Heart right ventricle (tissue), 16 donors: Measurements from ENCODE around the gene DST. TPM values are rescaled to one million over a fixed set of nuclear protein-coding genes. Genes with fewer than 3 reads are reported as not detected.

Experiments used
- ATAC-seq, 8 donors: fragments of 200-7000 bp; cut with Tn5 transposase; one replicate each; pipeline ENCODE4 v1.9.1; 2020; ENCODE audit warnings: mild to moderate bottlenecking in 8 of 8, moderate library complexity in 8 of 8, moderate number of reproducible peaks in 1 of 8
- DNase-seq, 2 donors: peaks; one replicate each; pipeline ENCODE4 v3.0.0-alpha.2; 2020
- H3K27ac ChIP-seq, 10 donors: fragments of 200-600 bp; sonication (generic) in 2 of 10; one replicate each; pipeline versions ENCODE4 v1.5.0 to v1.8.0; 2020 to 2022; ENCODE audit warnings: mild to moderate bottlenecking in 3 of 10
- H3K27me3 ChIP-seq, 7 donors: fragments of 200-600 bp; one replicate each; pipeline ENCODE4 v1.8.0; 2021 to 2022; ENCODE audit warnings: mild to moderate bottlenecking in 2 of 7
- H3K36me3 ChIP-seq, 9 donors: fragments of 200-600 bp; sonication (generic) in 1 of 9; one replicate each; pipeline versions ENCODE4 v1.5.0 to v1.8.0; 2020 to 2022; ENCODE audit warnings: mild to moderate bottlenecking in 2 of 9
- H3K4me1 ChIP-seq, 9 donors: fragments of 200-600 bp; sonication (generic) in 1 of 9; one replicate each; pipeline versions ENCODE4 v1.5.0 to v1.8.0; 2020 to 2022; ENCODE audit warnings: mild to moderate bottlenecking in 4 of 9
- H3K4me3 ChIP-seq, 10 donors: fragments of 200-600 bp; sonication (generic) in 2 of 10; one replicate each; pipeline versions ENCODE4 v1.5.0 to v1.8.0; 2020 to 2022; ENCODE audit warnings: mild to moderate bottlenecking in 7 of 10, moderate library complexity in 2 of 10
- H3K9me3 ChIP-seq, 11 donors: fragments of 200-600 bp in 10 of 11; sonication (generic) in 2 of 11; one replicate each; pipeline versions ENCODE4 v1.5.0 to v1.8.0; 2013 to 2022; ENCODE audit warnings: mild to moderate bottlenecking in 2 of 11, control low read depth in 1 of 11, moderate library complexity in 1 of 11
- CTCF ChIP-seq, 9 donors: fragments of 200-600 bp; sonication (generic) in 2 of 9; IDR thresholded peaks; one replicate each; pipeline versions ENCODE4 v1.5.0 to v1.8.0; 2021 to 2022; ENCODE audit warnings: antibody characterized with exemption in 9 of 9, mild to moderate bottlenecking in 5 of 9, moderate library complexity in 1 of 9
- WGBS, 2 donors: extraction: QIAGEN DNeasy Blood & Tissue Kit; methylation state at CpG; one replicate each; pipeline ENCODE4 v1.1.7; 2013; ENCODE audit warnings: inconsistent platforms in 1 of 2; 5-methylcytosine and 5-hydroxymethylcytosine counted together
- intact Hi-C, 10 donors: fragments of 100-400 bp; cut with DNase I; formaldehyde crosslinking; loops; one replicate each; pipeline versions ENCODE4 v1.11.1 to v1.14.2; 2022
- polyA plus RNA-seq, 2 donors: library from polyadenylated mRNA; stranded (reverse); fragments of 200-250 nt; gene quantifications; one replicate each; pipeline ENCODE4 v1.2.3, GENCODE V29; 2013
- total RNA-seq, 10 donors: library from RNA; stranded (reverse); fragmentation: NEBNext Ultra II Directional in 3 of 10; extraction: Animal tissue kit (Norgen Biotek cat#: 25700) in 3 of 10; gene quantifications; one replicate each; pipeline versions ENCODE4 v1.2.1 to v1.2.4, GENCODE V29; 2021 to 2023
- donor health status: Arrhythmogenic right ventricular cardiomyopathy.
- donor health status: ischemic (EF 13 %, LVEDD 7.1; RV severe dilation, severe dysfunction).
- donor health status: healthy with polysubstance abuse.
- donor health status: DM: no; HTN: yes; CAD: no.
- donor health status: DM: no; HTN: no; CAD: no.
- donor health status: ischemic (EF 25% LVEDD 6.9; RV normal size, moderate dysfunction).
- donor health status: ischemic (EF 25% LVEDD 5.7; RV mildly dilated, moderate dysfunction).
- donor health status: healthy.
- donor health status: DM: yes; HTN: yes; CAD: no.
- donor health status: Ischemic cardiomyopathy.
- donor health status: ischemic (EF 35%, LVEDD 5.7; RV mildly dilated, moderate dysfunction).
- donor health status: nonischemic (EF 11% LVEDD 7.7; RV severe dilation, severe dysfunction).
- donor health status: DM: yes; HTN: yes; CAD: no.
- donor health status: PGD.
- donor health status: ischemic (EF 29% LVEDD 5.4; RV normal size, mild dysfunction).
- donor health status: nonischemic (EF 23%, LVEDD 6.1; RV moderate dilation, normal function).

Gene DST
- total and polyA plus RNA-seq, 12 donors, result 103 to 619 (median 433) TPM

- no peak for TF ChIP-seq CTCF (IDR thresholded peaks at IDR 0.05)
- H3K9me3 ChIP-seq, result no peaks in the 10 kb centered on the region
- no peaks in the 10 kb centered on the region for H3K27me3 ChIP-seq
- H3K27ac ChIP-seq, result peak overlapping the region in 2 of 10 donors; percentile 21 to 32
- WGBS, 2 donors, result 63 to 66% methylated on average over 2 of the region's 2 CpGs
- no peak for DNase-seq
- no peak overlapping the region for H3K4me3 ChIP-seq
- intact Hi-C loops, result no loop called here
- peak in 1 of 8 donors; percentile 33 for ATAC-seq
- H3K36me3 ChIP-seq, result peaks cover 0 to 6% (median 0%) of the 10 kb centered on the region in 9 donors
- H3K4me1 ChIP-seq, result peaks cover 12 to 86% (median 71%) of the 10 kb centered on the region in 9 donors
Measured at GRCh38 chr6:56659721-56660380, 17.2 kb upstream of the DST start.

- DNase-seq (no peak), ATAC-seq (no peak)
- Histone ChIP-seq H3K27ac (no peak overlapping the region), H3K4me3 (no peak overlapping the region), H3K4me1 (peaks cover 12 to 86% (median 60%) of the 10 kb centered on the region in 9 donors), H3K27me3 (no peaks in the 10 kb centered on the region), H3K9me3 (no peaks in the 10 kb centered on the region), H3K36me3 (peaks cover 0 to 6% (median 0%) of the 10 kb centered on the region in 9 donors)
- TF ChIP-seq CTCF (IDR thresholded peaks at IDR 0.05), result no peak
- 95 to 96% methylated on average over 5 of the region's 5 CpGs for WGBS, 2 donors
- intact Hi-C loops, result no loop called here
Measured at GRCh38 chr6:56658326-56658725, 15.6 kb upstream of the DST start.

GRCh38 chr6:56657354-56657753 is 14.7 kb upstream of the DST start:
- Histone ChIP-seq H3K4me3 (no peak overlapping the region), H3K36me3 (peaks cover 0 to 6% (median 0%) of the 10 kb centered on the region in 9 donors), H3K9me3 (no peaks in the 10 kb centered on the region), H3K27me3 (no peaks in the 10 kb centered on the region), H3K27ac (no peak overlapping the region), H3K4me1 (peaks cover 12 to 86% (median 54%) of the 10 kb centered on the region in 9 donors)
- no peak for ATAC-seq
- no peak for TF ChIP-seq CTCF (IDR thresholded peaks at IDR 0.05)
- intact Hi-C loops, result no loop called here
- no peak for DNase-seq
- WGBS, 2 donors, result 80 to 85% methylated on average over 3 of the region's 3 CpGs

GRCh38 chr6:56656466-56656865 is 13.8 kb upstream of the DST start:
- H3K36me3 ChIP-seq, result peaks cover 0 to 6% (median 0%) of the 10 kb centered on the region in 9 donors
- DNase-seq (no peak), ATAC-seq (no peak)
- intact Hi-C loops, result no loop called here
- peak overlapping the region in 4 of 10 donors; percentile 1 to 49 (median 20) for H3K27ac ChIP-seq
- peaks cover 12 to 89% (median 59%) of the 10 kb centered on the region in 9 donors for H3K4me1 ChIP-seq
- H3K9me3 ChIP-seq, result no peaks in the 10 kb centered on the region
- no peak overlapping the region for H3K4me3 ChIP-seq
- no peaks in the 10 kb centered on the region for H3K27me3 ChIP-seq
- TF ChIP-seq CTCF (IDR thresholded peaks at IDR 0.05), result no peak
